Erythroblast (primary cell): ENCODE data around the gene BCKDHB.

ENCODE experiments used
- GATA1 ChIP-seq: IDR thresholded peaks from 2 replicates; pipeline ENCODE4 v1.6.1; 2011; ENCODE audit warnings: low read depth, mild to moderate bottlenecking, control low read depth, low read length, moderate library complexity
- POLR2A ChIP-seq: IDR thresholded peaks from 2 replicates; pipeline ENCODE4 v1.6.1; 2011; ENCODE audit warnings: mild to moderate bottlenecking, low read length

DNA sequence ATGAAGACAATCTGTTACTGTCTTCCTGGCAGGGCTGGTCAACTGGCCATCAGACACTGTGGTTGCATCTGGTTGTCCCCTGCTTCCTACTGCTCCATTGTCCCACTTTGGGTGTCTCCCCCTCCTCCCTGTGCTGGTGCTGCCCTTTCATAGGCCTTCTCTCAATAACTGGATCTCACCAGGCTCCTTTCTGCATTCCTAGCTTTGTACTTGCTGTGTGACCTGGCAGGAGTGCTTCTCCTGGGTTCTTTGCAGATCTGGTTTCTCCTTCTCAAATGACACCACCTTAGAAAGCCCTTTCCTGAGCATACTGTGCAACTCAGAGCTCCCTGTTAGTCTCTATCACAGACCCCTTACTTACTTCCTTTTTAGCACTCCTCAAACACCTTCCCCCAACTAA is 223.0 kb downstream of the BCKDHB start:
- TF ChIP-seq POLR2A (no peak), GATA1 (no peak)
